Hepatocyte (in vitro differentiated cells): Measurements from ENCODE around the gene GPBAR1. TPM values are rescaled to one million over a fixed set of nuclear protein-coding genes. Genes with fewer than 3 reads are reported as not detected.
A peak's percentile ranks its signal among the peaks of the same experiment; 100 is the strongest.

ENCODE experiments used
- DNase-seq: peaks from one replicate; pipeline ENCODE4 v3.0.0-alpha.2; 2016; ENCODE audit warnings: low spot score
- H2AFZ ChIP-seq: fragments of 200-600 bp; sonication (generic); 2 replicates; pipeline ENCODE4 v1.6.0; 2016; ENCODE audit warnings: antibody characterized with exemption, mild to moderate bottlenecking
- H3K27ac ChIP-seq: fragments of 200-600 bp; sonication (generic); 2 replicates; pipeline ENCODE4 v1.5.1; 2016; ENCODE audit warnings: mild to moderate bottlenecking
- H3K27me3 ChIP-seq: fragments of 200-600 bp; sonication (generic); 2 replicates; pipeline ENCODE4 v1.6.1; 2016
- H3K36me3 ChIP-seq: fragments of 200-600 bp; sonication (generic); replicated peaks from 2 replicates; pipeline ENCODE4 v1.5.1; 2016; ENCODE audit warnings: low read depth; ENCODE audit not compliant: insufficient read depth
- H3K4me1 ChIP-seq: fragments of 200-600 bp; sonication (generic); 2 replicates; pipeline ENCODE4 v1.5.1; 2016; ENCODE audit warnings: mild to moderate bottlenecking, moderate library complexity; ENCODE audit not compliant: insufficient read depth
- H3K4me2 ChIP-seq: fragments of 200-600 bp; sonication (generic); 2 replicates; pipeline ENCODE4 v1.6.0; 2016
- H3K4me3 ChIP-seq: fragments of 200-600 bp; sonication (generic); 2 replicates; pipeline ENCODE4 v1.5.1; 2016; ENCODE audit warnings: mild to moderate bottlenecking
- H3K79me2 ChIP-seq: fragments of 200-600 bp; sonication (generic); 2 replicates; pipeline ENCODE4 v1.6.0; 2017; ENCODE audit warnings: mild to moderate bottlenecking
- H3K9me2 ChIP-seq: fragments of 200-600 bp; sonication (generic); replicated peaks from 2 replicates; pipeline ENCODE4 v1.6.0; 2017; ENCODE audit warnings: mild to moderate bottlenecking; ENCODE audit not compliant: insufficient read depth
- H3K9me3 ChIP-seq: fragments of 200-600 bp; sonication (generic); 2 replicates; pipeline ENCODE4 v1.5.1; 2016; ENCODE audit warnings: low read depth, mild to moderate bottlenecking
- H4K20me1 ChIP-seq: fragments of 200-600 bp; sonication (generic); 2 replicates; pipeline ENCODE4 v1.6.0; 2016; ENCODE audit warnings: mild to moderate bottlenecking; ENCODE audit not compliant: insufficient read depth, poor library complexity, severe bottlenecking
- EZH2 ChIP-seq: fragments of 200-600 bp; sonication (generic); IDR thresholded peaks from 2 replicates; pipeline ENCODE4 v1.6.1; 2016; ENCODE audit warnings: antibody characterized with exemption, mild to moderate bottlenecking, borderline replicate concordance
- EZH2phosphoT487 ChIP-seq: fragments of 200-600 bp; sonication (generic); IDR thresholded peaks from one replicate; pipeline ENCODE4 v1.6.1; 2018; ENCODE audit warnings: antibody characterized with exemption, mild to moderate bottlenecking, low read depth, moderate library complexity; ENCODE audit not compliant: unreplicated experiment, severe bottlenecking
- WGBS: methylation state at CpG from one replicate; pipeline ENCODE4 v1.1.6; 2016; ENCODE audit warnings: low lambda C conversion rate; ENCODE audit errors: missing lambda C conversion rate; 5-methylcytosine and 5-hydroxymethylcytosine counted together
- polyA plus RNA-seq: library from polyadenylated mRNA; unstranded; fragments of >200 nt; fragmentation: Nextera tagmentation; extraction: Ambion mirVana; gene quantifications from 2 replicates; pipeline ENCODE4 v1.2.1, GENCODE V29; 2016
- total RNA-seq: library from RNA; depleted of rRNA; stranded (reverse); fragments of >200 nt; gene quantifications from 2 replicates; pipeline ENCODE4 v1.2.3, GENCODE V29; 2014
- TF ChIP-seq, protein P1 (sequence below): fragments of 200-600 bp; sonication (generic); IDR thresholded peaks from 2 replicates; pipeline ENCODE4 v1.5.1; 2016; ENCODE audit warnings: antibody characterized with exemption, mild to moderate bottlenecking; ENCODE audit not compliant: poor library complexity

The GPBAR1 gene
- total and polyA plus RNA-seq, 2 experiments from 2014 or later = 6.1 to 23.4 TPM

DNA sequence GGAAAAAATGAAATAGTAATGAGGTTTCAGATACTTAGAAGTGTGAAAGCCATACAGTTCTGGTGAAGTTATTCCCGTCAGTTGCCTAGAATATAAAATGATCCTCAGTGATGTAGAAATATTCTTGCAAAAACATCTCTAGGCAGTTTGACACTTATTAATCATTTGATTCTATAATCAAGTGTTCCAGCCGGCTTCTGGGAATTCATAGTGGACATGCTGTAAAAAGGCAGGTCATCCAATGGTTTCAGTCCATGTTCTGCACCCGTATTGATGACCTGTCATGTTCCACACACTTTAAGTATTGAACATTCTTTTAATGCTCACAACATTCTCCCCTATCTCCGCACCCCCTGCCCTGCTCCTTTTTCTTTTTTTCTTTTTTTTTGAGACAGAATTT, 24.0 kb upstream of the GPBAR1 start:
- Histone ChIP-seq H3K79me2 (peaks cover 42% of the 10 kb centered on the region), H3K4me1 (peaks cover 4% of the 10 kb centered on the region), H3K4me2 (no peak overlapping the region), H4K20me1 (no peaks in the 10 kb centered on the region), H2AFZ (no peak overlapping the region), H3K27ac (no peak overlapping the region), H3K27me3 (no peaks in the 10 kb centered on the region), H3K4me3 (no peak overlapping the region), H3K9me3 (no peaks in the 10 kb centered on the region), H3K9me2 (no peaks in the 10 kb centered on the region), H3K36me3 (peaks cover 4% of the 10 kb centered on the region)
- DNase-seq = no peak
- TF ChIP-seq, protein P1, sequence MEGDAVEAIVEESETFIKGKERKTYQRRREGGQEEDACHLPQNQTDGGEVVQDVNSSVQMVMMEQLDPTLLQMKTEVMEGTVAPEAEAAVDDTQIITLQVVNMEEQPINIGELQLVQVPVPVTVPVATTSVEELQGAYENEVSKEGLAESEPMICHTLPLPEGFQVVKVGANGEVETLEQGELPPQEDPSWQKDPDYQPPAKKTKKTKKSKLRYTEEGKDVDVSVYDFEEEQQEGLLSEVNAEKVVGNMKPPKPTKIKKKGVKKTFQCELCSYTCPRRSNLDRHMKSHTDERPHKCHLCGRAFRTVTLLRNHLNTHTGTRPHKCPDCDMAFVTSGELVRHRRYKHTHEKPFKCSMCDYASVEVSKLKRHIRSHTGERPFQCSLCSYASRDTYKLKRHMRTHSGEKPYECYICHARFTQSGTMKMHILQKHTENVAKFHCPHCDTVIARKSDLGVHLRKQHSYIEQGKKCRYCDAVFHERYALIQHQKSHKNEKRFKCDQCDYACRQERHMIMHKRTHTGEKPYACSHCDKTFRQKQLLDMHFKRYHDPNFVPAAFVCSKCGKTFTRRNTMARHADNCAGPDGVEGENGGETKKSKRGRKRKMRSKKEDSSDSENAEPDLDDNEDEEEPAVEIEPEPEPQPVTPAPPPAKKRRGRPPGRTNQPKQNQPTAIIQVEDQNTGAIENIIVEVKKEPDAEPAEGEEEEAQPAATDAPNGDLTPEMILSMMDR = no peak
- TF ChIP-seq EZH2phosphoT487 (no peak), EZH2 (no peak)
- WGBS = 98% methylated on average over 4 of the region's 4 CpGs

DNA sequence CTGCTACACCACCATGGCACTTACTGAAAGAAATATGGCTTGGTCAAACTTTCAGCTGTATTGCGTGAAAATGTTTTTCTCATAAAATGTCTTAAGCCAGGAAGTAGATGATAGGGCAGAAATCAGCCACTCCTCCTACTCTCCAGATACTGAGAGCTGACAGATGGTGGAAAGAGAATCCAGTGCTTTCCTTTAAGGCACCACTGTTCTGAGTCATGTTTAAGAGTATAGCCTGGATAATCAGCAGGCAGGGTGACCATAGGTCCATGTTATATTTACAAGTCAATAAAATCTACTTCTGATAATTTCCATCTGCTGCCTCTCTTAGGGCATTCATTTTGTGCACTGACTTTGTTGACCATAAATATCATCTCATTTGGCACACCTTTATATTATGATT, 21.9 kb upstream of the GPBAR1 start:
- Histone ChIP-seq H3K79me2 (peaks cover 33% of the 10 kb centered on the region), H3K36me3 (peaks cover 4% of the 10 kb centered on the region), H3K4me3 (no peak overlapping the region), H3K27ac (peak overlapping the region; percentile 57), H2AFZ (no peak overlapping the region), H3K9me2 (no peaks in the 10 kb centered on the region), H3K27me3 (no peaks in the 10 kb centered on the region), H4K20me1 (no peaks in the 10 kb centered on the region), H3K9me3 (no peaks in the 10 kb centered on the region), H3K4me2 (no peak overlapping the region), H3K4me1 (peaks cover 4% of the 10 kb centered on the region)
- DNase-seq = no peak
- TF ChIP-seq EZH2phosphoT487 (no peak), EZH2 (no peak)
- TF ChIP-seq, protein P1 = no peak
- 71% methylated on average over 1 of the region's 1 CpG for WGBS

DNA sequence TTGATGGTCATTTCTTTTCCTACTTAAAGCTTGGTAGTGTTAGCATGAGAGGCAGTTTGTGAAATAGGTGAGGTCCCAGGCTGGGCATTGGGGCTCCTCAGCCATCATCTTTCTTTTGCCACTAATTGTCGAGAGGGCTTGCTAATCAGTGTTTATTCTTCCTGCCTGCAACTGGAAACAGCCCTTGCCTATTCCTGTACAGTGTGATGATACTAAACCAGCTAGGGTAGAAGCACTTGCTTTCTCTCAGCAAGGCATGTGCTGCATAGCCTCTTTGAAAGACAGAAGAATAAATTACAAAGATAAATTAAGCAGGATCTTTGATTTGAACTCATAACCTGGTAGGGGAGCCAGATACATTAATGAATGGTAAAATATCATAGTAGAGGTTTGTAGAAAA, 16.6 kb upstream of the GPBAR1 start:
- Histone ChIP-seq H3K9me3 (no peaks in the 10 kb centered on the region), H3K4me3 (no peak overlapping the region), H3K4me2 (no peak overlapping the region), H4K20me1 (no peaks in the 10 kb centered on the region), H3K36me3 (no peaks in the 10 kb centered on the region), H3K79me2 (peaks cover 28% of the 10 kb centered on the region), H3K9me2 (no peaks in the 10 kb centered on the region), H2AFZ (no peak overlapping the region), H3K4me1 (no peaks in the 10 kb centered on the region), H3K27ac (no peak overlapping the region), H3K27me3 (no peaks in the 10 kb centered on the region)
- WGBS = 77% methylated on average over 1 of the region's 1 CpG
- DNase-seq = no peak
- TF ChIP-seq, protein P1 = no peak
- TF ChIP-seq EZH2 (no peak), EZH2phosphoT487 (no peak)

DNA sequence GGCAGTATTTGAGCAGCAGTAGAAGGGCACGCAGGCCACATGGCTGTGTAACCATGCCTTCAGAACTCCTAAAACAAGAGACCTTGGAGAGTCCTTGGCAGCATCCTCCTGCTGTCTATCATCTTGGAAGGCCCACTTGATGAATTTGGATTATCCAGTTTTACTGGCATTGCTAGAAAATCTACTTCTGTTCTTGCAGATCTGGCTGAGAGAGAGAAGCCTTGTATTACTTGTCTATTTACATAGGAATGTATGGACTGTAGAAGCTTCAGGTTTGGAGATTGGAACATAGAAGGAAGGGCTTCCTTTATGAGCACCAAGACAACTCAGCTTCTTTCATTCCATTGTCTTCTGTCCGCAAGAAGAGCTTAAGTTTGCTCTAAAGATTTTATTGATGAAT, 16.1 kb upstream of the GPBAR1 start:
- H3K36me3 ChIP-seq = peaks cover 2% of the 10 kb centered on the region
- peaks cover 28% of the 10 kb centered on the region for H3K79me2 ChIP-seq

More for the DNA sequence above, 16.1 kb upstream of the GPBAR1 start:
- no peaks in the 10 kb centered on the region for H3K4me1 ChIP-seq
- no peaks in the 10 kb centered on the region for H3K9me3 ChIP-seq
- no peak for DNase-seq
- 88% methylated on average over 2 of the region's 2 CpGs for WGBS
- TF ChIP-seq EZH2phosphoT487 (no peak), EZH2 (no peak)
- TF ChIP-seq, protein P1 = no peak
- no peak overlapping the region for H3K4me3 ChIP-seq
- H2AFZ ChIP-seq = no peak overlapping the region
- no peak overlapping the region for H3K27ac ChIP-seq
- H3K4me2 ChIP-seq = no peak overlapping the region
- H3K9me2 ChIP-seq = no peaks in the 10 kb centered on the region
- no peaks in the 10 kb centered on the region for H4K20me1 ChIP-seq
- H3K27me3 ChIP-seq = no peaks in the 10 kb centered on the region
